Measurements from ENCODE around the gene ANKLE1.

The ANKLE1 gene

DNA sequence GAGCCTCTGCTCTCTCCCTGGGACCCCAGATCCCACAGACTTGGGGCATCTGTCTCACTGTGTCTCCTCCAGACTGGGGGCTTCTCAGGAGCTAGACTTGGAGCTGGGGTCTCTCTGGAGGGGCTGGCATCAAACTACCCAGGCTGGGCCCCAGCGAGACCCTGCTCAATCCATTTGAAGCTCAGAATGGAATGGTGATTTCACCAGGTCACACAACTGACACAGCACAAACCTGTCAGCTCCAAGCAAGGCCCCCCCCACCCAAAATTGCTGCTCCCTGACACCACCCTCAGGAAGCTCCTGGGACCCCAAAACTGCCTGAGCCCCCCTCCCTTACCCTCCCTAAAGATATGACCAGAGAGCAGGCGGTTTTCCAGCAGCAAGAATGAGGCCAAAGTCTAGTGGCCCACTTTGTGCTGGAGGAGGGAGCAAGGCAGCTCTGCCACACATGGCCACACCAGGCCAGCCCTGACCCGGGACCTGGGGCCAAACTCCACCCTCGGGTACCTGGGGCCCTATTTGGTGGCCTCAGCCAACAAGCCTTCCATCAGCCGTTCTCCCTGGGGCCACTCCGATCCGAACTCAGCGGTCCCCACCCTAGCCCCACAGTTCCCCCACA, 38.4 kb upstream of the ANKLE1 start:
- TF ChIP-seq, protein P1, sequence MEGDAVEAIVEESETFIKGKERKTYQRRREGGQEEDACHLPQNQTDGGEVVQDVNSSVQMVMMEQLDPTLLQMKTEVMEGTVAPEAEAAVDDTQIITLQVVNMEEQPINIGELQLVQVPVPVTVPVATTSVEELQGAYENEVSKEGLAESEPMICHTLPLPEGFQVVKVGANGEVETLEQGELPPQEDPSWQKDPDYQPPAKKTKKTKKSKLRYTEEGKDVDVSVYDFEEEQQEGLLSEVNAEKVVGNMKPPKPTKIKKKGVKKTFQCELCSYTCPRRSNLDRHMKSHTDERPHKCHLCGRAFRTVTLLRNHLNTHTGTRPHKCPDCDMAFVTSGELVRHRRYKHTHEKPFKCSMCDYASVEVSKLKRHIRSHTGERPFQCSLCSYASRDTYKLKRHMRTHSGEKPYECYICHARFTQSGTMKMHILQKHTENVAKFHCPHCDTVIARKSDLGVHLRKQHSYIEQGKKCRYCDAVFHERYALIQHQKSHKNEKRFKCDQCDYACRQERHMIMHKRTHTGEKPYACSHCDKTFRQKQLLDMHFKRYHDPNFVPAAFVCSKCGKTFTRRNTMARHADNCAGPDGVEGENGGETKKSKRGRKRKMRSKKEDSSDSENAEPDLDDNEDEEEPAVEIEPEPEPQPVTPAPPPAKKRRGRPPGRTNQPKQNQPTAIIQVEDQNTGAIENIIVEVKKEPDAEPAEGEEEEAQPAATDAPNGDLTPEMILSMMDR (IDR thresholded peaks at IDR 0.05; ENCODE audit: insufficient read depth, low read length, missing control alignments) = no peak
- DNase-seq (ENCODE audit: low read depth, low spot score) = no peak
- ChIA-PET POLR2A (interaction anchor here (2.7 kb wide), 1 partner anchor 17 kb away, joined by 11 read pairs; the partner anchor contains the start of gene OCEL1), CTCF (interaction anchor here (0.8 to 2.6 kb wide), 4 partner anchors 8 to 176 kb away, joined by 3 to 12 read pairs (median 6); no protein-coding TSS in a partner anchor)
- H3K4me3 ChIP-seq (ENCODE audit: low read depth, low read length) = peak overlapping the region; percentile 82

DNA sequence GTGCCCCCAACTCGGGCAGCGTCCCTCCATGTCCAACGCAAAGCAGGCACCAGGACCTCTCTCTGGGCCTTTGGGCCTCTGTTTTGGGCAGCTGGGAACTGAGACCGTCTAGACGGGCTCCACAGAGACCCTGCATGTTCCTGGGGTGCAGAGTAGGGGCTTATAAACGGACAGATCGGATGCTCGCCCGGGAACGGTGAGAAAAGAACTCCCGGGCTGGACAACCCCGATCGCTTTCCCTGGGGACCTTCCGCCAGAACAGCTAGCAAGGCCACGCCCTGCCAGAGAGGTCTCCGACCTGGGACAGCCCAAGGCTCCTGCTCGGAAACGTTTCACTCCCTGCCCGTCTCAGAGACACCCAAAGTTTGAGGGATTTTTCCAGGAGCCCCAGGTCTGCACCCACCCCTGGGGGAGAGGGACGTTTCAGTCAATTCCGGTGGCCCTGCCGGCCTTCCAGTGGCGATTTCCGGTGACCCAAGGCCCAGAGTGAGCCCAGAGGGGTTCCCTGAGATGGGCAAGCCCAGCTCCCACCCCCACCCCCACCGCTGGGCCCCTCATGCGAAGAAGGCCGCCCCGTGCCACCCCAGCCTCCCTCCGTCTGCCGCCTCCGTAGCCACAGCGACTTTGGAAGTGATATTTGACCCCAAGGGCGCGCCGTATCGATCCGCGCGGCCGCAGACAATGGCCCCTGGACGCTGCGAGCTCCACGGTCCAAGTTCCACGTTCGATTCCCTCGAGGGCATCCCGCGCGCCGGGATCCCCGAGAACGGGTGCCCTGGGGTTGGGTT, 37.7 kb upstream of the ANKLE1 start:
- ChIA-PET CTCF (interaction anchor here (1.5 to 2.6 kb wide), 2 partner anchors 9 to 17 kb away, joined by 4 to 12 read pairs; no protein-coding TSS in a partner anchor), POLR2A (interaction anchor here (2.7 kb wide), 1 partner anchor 17 kb away, joined by 11 read pairs; the partner anchor contains the start of gene OCEL1)
- DNase-seq (ENCODE audit: low read depth, low spot score) = no peak
- TF ChIP-seq, protein P1 (IDR thresholded peaks at IDR 0.05; ENCODE audit: insufficient read depth, low read length, missing control alignments) = no peak
- H3K4me3 ChIP-seq (ENCODE audit: low read depth, low read length) = peak overlapping the region; percentile 82

DNA sequence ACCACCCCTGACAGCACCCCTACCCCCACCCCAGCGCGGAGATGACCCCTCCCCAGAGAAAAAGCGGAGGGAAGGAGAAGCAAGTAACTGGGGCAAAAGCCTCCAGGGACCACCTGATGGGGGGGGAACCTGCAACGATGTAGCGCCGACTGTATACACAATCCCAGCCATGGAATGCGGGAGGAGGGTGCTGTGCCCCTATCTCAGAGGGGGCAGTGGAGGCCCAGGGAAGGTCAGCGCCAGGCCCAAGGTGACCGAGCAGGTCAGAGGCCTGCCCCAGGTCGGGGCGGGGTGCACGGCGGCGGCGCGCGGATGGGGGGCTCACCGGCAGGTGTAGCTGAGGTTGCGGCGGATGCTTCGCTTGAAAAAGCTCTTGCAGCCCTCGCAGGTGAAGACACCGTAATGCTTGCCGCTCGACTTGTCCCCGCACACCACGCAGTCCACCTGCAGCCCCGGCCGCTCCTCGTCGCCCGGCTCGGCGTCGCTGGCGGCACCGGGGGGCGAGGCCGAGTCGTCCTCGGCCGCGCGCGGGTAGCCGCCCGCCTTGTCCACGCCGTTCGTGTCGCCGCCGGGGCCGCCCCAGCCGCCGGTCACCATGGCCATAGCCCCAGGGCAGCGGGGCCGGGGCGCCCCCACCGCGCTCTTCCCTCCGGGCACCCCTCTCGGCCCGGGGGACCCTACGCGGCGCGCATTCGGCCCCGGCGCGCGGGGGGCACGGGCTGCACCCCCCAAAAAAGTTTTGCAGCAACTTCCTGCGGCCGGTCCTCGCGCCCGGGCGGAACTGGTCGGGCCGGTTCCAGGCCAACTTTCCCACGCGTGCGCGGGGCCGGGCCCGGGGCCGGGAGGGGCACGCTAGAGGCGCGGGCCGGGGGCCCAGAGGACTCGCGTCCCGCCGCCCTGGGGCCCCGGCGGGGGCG, 36.8 kb upstream of the ANKLE1 start:
- TF ChIP-seq, protein P1 (IDR thresholded peaks at IDR 0.05; ENCODE audit: insufficient read depth, low read length, missing control alignments) = no peak
- DNase-seq (ENCODE audit: low read depth, low spot score) = no peak
- POLR2A ChIA-PET = interaction anchor here (2.7 kb wide), 1 partner anchor 18 kb away, joined by 11 read pairs; the partner anchor contains the start of gene OCEL1
- H3K4me3 ChIP-seq (ENCODE audit: low read depth, low read length) = peak overlapping the region; percentile 82
- CTCF ChIA-PET = interaction anchor here (1.5 to 2.6 kb wide), 2 partner anchors 10 to 16 kb away, joined by 4 to 12 read pairs; no protein-coding TSS in a partner anchor

DNA sequence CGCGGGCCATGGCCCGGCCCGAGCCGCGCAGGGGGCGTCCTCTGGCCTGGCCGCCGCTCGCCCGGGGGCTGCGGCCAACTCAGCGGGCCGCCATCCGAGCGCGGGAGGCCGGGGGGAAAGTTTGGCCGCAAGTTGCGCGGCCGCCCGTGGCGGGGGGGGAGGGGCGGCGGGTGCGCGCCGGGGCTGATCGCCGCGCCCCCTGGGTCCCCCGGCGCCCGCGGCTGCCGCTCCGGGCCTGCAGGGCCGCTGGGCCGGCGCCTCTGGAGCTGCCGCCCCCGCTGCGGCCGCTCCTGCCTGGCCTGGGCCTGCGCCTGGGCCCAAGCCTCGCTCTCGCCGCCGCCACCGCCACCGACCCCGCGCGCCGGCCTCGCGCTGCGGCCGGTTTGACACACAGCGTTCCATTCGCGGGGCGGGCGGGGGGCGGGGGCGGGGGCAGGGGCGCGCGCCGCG, 36.1 kb upstream of the ANKLE1 start, which contains the start of gene NR2F6:
TSS of gene NR2F6 (minus strand) at position 385 of the 450 bp plus-strand sequence. CDS start 699 bp downstream, outside the sequence.
- TF ChIP-seq, protein P1 (IDR thresholded peaks at IDR 0.05; ENCODE audit: insufficient read depth, low read length, missing control alignments) = no peak
- ChIA-PET CTCF (no interaction called here), POLR2A (no interaction called here)
- H3K4me3 ChIP-seq (ENCODE audit: low read depth, low read length) = peak within 1 kb of the TSS; percentile 82
- DNase-seq (ENCODE audit: low read depth, low spot score) = no peak

DNA sequence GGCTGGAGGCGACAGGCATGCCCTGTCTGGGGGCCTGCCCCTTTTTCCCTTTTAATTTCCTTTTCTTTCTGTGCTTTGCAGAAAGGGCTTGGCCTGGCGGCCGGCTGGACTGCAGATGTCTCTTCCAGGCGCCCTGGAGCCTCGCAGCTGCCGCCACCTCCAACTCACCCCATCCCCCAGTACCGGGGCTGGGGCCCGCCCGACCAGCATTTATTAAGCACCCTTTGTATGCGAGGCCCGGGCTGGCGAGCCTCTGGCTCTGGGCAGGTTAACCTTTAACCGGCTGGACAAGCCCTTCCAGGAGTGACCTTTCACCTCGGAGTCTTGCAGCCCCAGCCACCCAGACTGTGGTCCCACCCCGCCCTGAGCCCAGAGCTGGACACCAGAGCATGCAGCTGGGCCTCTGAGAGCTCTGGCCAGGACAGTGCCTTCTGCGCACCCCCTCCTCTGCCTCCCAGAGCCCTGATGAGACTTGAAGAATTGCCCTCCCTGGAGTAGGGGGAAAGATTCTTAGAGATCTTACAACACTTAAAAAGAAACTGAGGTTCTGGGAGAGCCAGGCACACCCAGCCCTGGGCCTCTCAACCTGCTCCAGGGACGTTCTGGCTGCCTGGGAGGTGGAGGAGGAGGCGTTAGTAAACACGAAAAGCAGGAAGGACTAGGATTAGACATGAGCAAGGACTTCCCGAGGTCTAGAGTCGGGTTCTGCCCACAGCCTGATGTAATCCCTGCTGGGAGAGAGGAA, 34.8 kb upstream of the ANKLE1 start:
- CTCF ChIA-PET = interaction anchor here (1.0 kb wide), 2 partner anchors 11 to 36 kb away, joined by 3 read pairs; no protein-coding TSS in a partner anchor

More for the DNA sequence above, 34.8 kb upstream of the ANKLE1 start:
- no peak for DNase-seq (ENCODE audit: low read depth, low spot score)
- no peak overlapping the region; the same call in 1 of the 2 replicates for H3K4me3 ChIP-seq (ENCODE audit: low read depth, low read length)
- POLR2A ChIA-PET = no interaction called here
- TF ChIP-seq, protein P1 (IDR thresholded peaks at IDR 0.05; ENCODE audit: insufficient read depth, low read length, missing control alignments) = no peak

All from AG04449 (cell line).